Lower leg skin (tissue), 3 donors: Measurements from ENCODE around the gene UBE2G2.
"Not testable (repeated sequence)": the region's sequence is repeated elsewhere in the genome, so short reads cannot be mapped to it uniquely, and the experiment has no call there.

ENCODE experiments used
- POLR2A ChIP-seq, 2 donors: fragments of 450-650 bp; IDR thresholded peaks; one replicate each; pipeline ENCODE4 v1.6.1; 2016 to 2017; ENCODE audit warnings: antibody characterized with exemption in 2 of 2, mild to moderate bottlenecking in 1 of 2, moderate library complexity in 1 of 2
- TF ChIP-seq, protein P1 (sequence below), 3 donors: fragments of 450-650 bp; IDR thresholded peaks; one replicate each; pipeline ENCODE4 v1.5.1; 2016; ENCODE audit warnings: antibody characterized with exemption in 3 of 3, mild to moderate bottlenecking in 3 of 3, moderate library complexity in 2 of 3

DNA sequence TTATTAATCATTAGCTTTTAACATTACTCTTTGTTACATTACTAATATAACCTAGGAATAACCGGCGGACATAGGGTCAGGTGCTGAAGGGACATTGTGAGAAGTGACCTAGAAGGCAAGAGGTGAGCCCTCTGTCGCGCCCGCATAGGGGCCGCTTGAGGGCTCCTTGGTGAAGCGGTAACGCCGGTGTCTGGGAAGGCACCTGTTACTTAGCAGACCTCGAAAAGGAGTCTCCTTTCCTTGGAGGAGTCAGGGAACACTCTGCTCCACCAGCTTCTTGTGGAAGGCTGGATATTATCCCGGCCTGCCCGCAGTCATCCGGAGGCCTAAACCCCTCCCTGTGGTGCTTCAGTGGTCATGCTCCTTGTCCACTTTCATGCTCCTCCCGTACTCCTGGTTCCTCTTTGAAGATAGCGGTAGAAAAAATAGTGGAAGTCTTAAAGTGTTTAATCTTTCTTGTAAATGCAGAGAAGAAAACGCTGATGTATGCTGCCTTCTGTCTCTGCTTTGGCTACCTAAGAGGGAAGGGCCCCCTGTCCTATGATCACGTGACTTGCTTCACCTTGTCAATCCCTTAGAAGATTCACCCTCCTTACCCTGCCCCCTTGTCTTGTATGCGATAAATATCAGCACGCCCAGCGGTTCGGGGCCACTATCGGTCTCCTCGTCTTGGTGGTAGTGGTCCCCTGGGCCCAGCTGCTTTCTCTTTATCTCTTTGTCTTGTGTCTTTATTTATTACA, 31.1 kb upstream of the UBE2G2 start:
- TF ChIP-seq, protein P1, sequence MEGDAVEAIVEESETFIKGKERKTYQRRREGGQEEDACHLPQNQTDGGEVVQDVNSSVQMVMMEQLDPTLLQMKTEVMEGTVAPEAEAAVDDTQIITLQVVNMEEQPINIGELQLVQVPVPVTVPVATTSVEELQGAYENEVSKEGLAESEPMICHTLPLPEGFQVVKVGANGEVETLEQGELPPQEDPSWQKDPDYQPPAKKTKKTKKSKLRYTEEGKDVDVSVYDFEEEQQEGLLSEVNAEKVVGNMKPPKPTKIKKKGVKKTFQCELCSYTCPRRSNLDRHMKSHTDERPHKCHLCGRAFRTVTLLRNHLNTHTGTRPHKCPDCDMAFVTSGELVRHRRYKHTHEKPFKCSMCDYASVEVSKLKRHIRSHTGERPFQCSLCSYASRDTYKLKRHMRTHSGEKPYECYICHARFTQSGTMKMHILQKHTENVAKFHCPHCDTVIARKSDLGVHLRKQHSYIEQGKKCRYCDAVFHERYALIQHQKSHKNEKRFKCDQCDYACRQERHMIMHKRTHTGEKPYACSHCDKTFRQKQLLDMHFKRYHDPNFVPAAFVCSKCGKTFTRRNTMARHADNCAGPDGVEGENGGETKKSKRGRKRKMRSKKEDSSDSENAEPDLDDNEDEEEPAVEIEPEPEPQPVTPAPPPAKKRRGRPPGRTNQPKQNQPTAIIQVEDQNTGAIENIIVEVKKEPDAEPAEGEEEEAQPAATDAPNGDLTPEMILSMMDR (IDR thresholded peaks at IDR 0.05) = not testable (repeated sequence)
- not testable (repeated sequence) for TF ChIP-seq POLR2A (IDR thresholded peaks at IDR 0.05)
